Measurements from ENCODE around the gene NFIA. TPM values are rescaled to one million over a fixed set of nuclear protein-coding genes. Genes with fewer than 3 reads are reported as not detected.

Gene NFIA
- total and polyA plus RNA-seq, 2 of the 13 experiments (the other 11 are each of a cell fraction or from before 2014, with no cell fraction given) = 14.7 to 28.5 TPM

GRCh38 chr1:61230523-61230922 lies 148.2 kb downstream of the NFIA start (continued):
- TF ChIP-seq ZFP36 (IDR thresholded peaks at IDR 0.05; ENCODE audit: borderline replicate concordance, low read depth, low read length, partially characterized antibody) (no peak), TBX3 (IDR thresholded peaks at IDR 0.05; ENCODE audit: borderline replicate concordance) (peak; percentile 78; the same call in 1 of the 2 replicates), SMAD1 (CRISPR knock-in tag; IDR thresholded peaks at IDR 0.05; ENCODE audit: borderline replicate concordance, low read depth) (no peak), YEATS4 (CRISPR knock-in tag; IDR thresholded peaks at IDR 0.05; ENCODE audit: borderline replicate concordance) (no peak), ZNF30 (CRISPR knock-in tag; IDR thresholded peaks at IDR 0.05) (no peak), ZNF614 (CRISPR knock-in tag; IDR thresholded peaks at IDR 0.05; ENCODE audit: borderline replicate concordance) (no peak), ZNF501 (CRISPR knock-in tag; IDR thresholded peaks at IDR 0.05) (no peak), ZNF263 (CRISPR knock-in tag; IDR thresholded peaks at IDR 0.05) (peak; percentile 90), ZNF7 (CRISPR knock-in tag; IDR thresholded peaks at IDR 0.05) (no peak), ZNF138 (CRISPR knock-in tag; IDR thresholded peaks at IDR 0.05; ENCODE audit: low read depth) (no peak), GTF3A (CRISPR knock-in tag; conservative IDR thresholded peaks at IDR 0.05) (no peak), PHF8 (CRISPR knock-in tag; IDR thresholded peaks at IDR 0.05) (no peak), ZBTB20 (CRISPR knock-in tag; IDR thresholded peaks at IDR 0.05; ENCODE audit: borderline replicate concordance, low read depth) (no peak), E2F5 (CRISPR knock-in tag; conservative IDR thresholded peaks at IDR 0.05) (no peak), NR2F2 (IDR thresholded peaks at IDR 0.05; ENCODE audit: borderline replicate concordance, low read depth) (no peak), SMARCE1 (IDR thresholded peaks at IDR 0.05; ENCODE audit: borderline replicate concordance) (no peak), ZNF563 (CRISPR knock-in tag; IDR thresholded peaks at IDR 0.05) (no peak), SP1 (IDR thresholded peaks at IDR 0.05) (no peak), SP1 (CRISPR knock-in tag; IDR thresholded peaks at IDR 0.05) (no peak), DMTF1 (CRISPR knock-in tag; IDR thresholded peaks at IDR 0.05) (no peak), NFE2L2 (IDR thresholded peaks at IDR 0.05; ENCODE audit: low read length) (no peak), ZMAT3 (CRISPR knock-in tag; conservative IDR thresholded peaks at IDR 0.05) (no peak), SOX6 (IDR thresholded peaks at IDR 0.05) (no peak), SOX6 (CRISPR knock-in tag; IDR thresholded peaks at IDR 0.05) (peak; percentile 45), ZBTB7A (CRISPR knock-in tag; IDR thresholded peaks at IDR 0.05) (no peak)
- TF ChIP-seq, protein P1, sequence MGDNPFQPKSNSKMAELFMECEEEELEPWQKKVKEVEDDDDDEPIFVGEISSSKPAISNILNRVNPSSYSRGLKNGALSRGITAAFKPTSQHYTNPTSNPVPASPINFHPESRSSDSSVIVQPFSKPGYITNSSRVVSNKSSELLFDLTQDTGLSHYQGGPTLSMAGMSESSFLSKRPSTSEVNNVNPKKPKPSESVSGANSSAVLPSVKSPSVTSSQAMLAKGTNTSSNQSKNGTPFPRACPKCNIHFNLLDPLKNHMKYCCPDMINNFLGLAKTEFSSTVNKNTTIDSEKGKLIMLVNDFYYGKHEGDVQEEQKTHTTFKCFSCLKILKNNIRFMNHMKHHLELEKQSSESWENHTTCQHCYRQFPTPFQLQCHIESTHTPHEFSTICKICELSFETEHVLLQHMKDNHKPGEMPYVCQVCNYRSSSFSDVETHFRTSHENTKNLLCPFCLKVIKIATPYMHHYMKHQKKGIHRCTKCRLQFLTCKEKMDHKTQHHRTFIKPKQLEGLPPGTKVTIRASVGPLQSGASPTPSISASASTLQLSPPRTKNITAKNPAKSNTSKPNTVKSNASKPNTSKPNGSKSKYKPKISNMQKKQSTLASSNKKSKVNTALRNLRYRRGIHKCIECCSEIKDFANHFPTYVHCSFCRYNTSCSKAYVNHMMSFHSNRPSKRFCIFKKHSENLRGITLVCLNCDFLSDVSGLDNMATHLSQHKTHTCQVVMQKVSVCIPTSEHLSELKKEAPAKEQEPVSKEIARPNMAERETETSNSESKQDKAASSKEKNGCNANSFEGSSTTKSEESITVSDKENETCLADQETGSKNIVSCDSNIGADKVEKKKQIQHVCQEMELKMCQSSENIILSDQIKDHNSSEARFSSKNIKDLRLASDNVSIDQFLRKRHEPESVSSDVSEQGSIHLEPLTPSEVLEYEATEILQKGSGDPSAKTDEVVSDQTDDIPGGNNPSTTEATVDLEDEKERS (CRISPR knock-in tag; IDR thresholded peaks at IDR 0.05) = no peak
- TF ChIP-seq, protein P2, sequence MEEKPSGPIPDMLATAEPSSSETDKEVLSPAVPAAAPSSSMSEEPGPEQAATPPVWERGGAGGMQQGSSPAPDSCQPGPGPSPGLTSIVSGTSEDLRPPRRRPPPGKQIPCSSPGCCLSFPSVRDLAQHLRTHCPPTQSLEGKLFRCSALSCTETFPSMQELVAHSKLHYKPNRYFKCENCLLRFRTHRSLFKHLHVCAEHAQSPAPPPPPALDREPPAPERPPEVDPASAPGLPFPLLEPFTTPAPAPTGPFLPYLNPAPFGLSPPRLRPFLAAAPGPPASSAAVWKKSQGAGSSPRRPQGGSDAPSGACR (CRISPR knock-in tag; IDR thresholded peaks at IDR 0.05) = no peak
